GM23338 (cell line): ENCODE results near the gene PAK1. TPM values are rescaled to one million over a fixed set of nuclear protein-coding genes. Genes with fewer than 3 reads are reported as not detected.

Experiments
- ATAC-seq: fragments of 200-7000 bp; cut with Tn5 transposase; 3 replicates; pipeline ENCODE4 v1.9.1; 2020
- DNase-seq: peaks from one replicate; pipeline ENCODE4 v3.0.0-alpha.2; 2015; ENCODE audit warnings: low spot score
- H2AFZ ChIP-seq: fragments of 200-600 bp; sonication (generic); 2 replicates; pipeline ENCODE4 v1.8.0; 2016; ENCODE audit warnings: antibody characterized with exemption, mild to moderate bottlenecking, moderate library complexity
- H3F3A ChIP-seq: fragments of 200-600 bp; sonication (generic); replicated peaks from 2 replicates; pipeline ENCODE4 v1.8.0; 2017; ENCODE audit warnings: antibody characterized with exemption, mixed run types, low read depth
- H3K27ac ChIP-seq: fragments of 200-600 bp; sonication (generic); 2 replicates; pipeline ENCODE4 v1.6.1; 2016; ENCODE audit warnings: low read depth
- H3K27me3 ChIP-seq: fragments of 200-600 bp; sonication (generic); 2 replicates; pipeline ENCODE4 v1.8.0; 2016; ENCODE audit warnings: mild to moderate bottlenecking, mixed run types, moderate library complexity; ENCODE audit not compliant: insufficient read depth
- H3K36me3 ChIP-seq: fragments of 200-600 bp; sonication (generic); 2 replicates; pipeline ENCODE4 v1.8.0; 2016; ENCODE audit warnings: mild to moderate bottlenecking; ENCODE audit not compliant: insufficient read depth
- H3K4me1 ChIP-seq: fragments of 200-600 bp; sonication (generic); 2 replicates; pipeline ENCODE4 v1.8.0; 2016; ENCODE audit warnings: mild to moderate bottlenecking, moderate library complexity; ENCODE audit not compliant: insufficient read depth
- H3K4me2 ChIP-seq: fragments of 200-600 bp; sonication (generic); 2 replicates; pipeline ENCODE4 v1.7.1; 2017; ENCODE audit warnings: mixed run types
- H3K4me3 ChIP-seq: fragments of 200-600 bp; sonication (generic); 2 replicates; pipeline ENCODE4 v1.6.1; 2016; ENCODE audit warnings: mixed run types
- H3K79me2 ChIP-seq: fragments of 200-600 bp; sonication (generic); replicated peaks from 2 replicates; pipeline ENCODE4 v1.8.0; 2017; ENCODE audit warnings: mild to moderate bottlenecking; ENCODE audit not compliant: insufficient read depth
- H3K9me2 ChIP-seq: fragments of 200-600 bp; sonication (generic); 2 replicates; pipeline ENCODE4 v1.8.0; 2017; ENCODE audit not compliant: insufficient read depth
- H4K20me1 ChIP-seq: fragments of 200-600 bp; sonication (generic); replicated peaks from 2 replicates; pipeline ENCODE4 v1.8.0; 2017; ENCODE audit warnings: mild to moderate bottlenecking; ENCODE audit not compliant: insufficient read depth
- H3K27ac Mint-ChIP-seq: 2 replicates; pipeline ENCODE4 v1.8.0; 2020; ENCODE audit warnings: inconsistent platforms, mild to moderate bottlenecking, moderate library complexity, mixed read lengths
- H3K27me3 Mint-ChIP-seq: 3 replicates; pipeline ENCODE4 v1.8.0; 2022; ENCODE audit warnings: low read depth, mild to moderate bottlenecking, moderate library complexity, mixed read lengths, inconsistent platforms; ENCODE audit not compliant: insufficient read depth, poor library complexity
- H3K36me3 Mint-ChIP-seq: 3 replicates; pipeline ENCODE4 v1.8.0; 2021; ENCODE audit warnings: low read depth, mild to moderate bottlenecking, inconsistent platforms, moderate library complexity, mixed read lengths
- H3K4me1 Mint-ChIP-seq: 3 replicates; pipeline ENCODE4 v1.8.0; 2020; ENCODE audit warnings: mild to moderate bottlenecking, inconsistent platforms, mixed read lengths
- H3K4me3 Mint-ChIP-seq: 3 replicates; pipeline ENCODE4 v1.8.0; 2021; ENCODE audit warnings: moderate library complexity, mild to moderate bottlenecking, inconsistent platforms, mixed read lengths
- H3K9me3 Mint-ChIP-seq: 3 replicates; pipeline ENCODE4 v1.8.0; 2020; ENCODE audit warnings: moderate library complexity, mild to moderate bottlenecking, inconsistent platforms, mixed read lengths
- JUNB ChIP-seq: IDR thresholded peaks from one replicate; pipeline ENCODE4 v1.6.1; 2016; ENCODE audit warnings: antibody characterized with exemption; ENCODE audit not compliant: unreplicated experiment
- POLR2AphosphoS5 ChIP-seq: IDR thresholded peaks from 2 replicates; pipeline ENCODE4 v1.6.1; 2016; ENCODE audit warnings: antibody characterized with exemption, low read depth
- ZNF114 ChIP-seq: fragments of 250-450 bp; sonication (Bioruptor Pico); IDR thresholded peaks from 2 replicates; pipeline ENCODE4 v1.5.0; 2020; ENCODE audit warnings: mild to moderate bottlenecking, moderate library complexity
- ZNF331 ChIP-seq: fragments of 250-450 bp; sonication (Bioruptor Pico); IDR thresholded peaks from 2 replicates; pipeline ENCODE4 v1.5.0; 2020; ENCODE audit warnings: low read depth, mild to moderate bottlenecking, moderate library complexity
- polyA plus RNA-seq: library from polyadenylated mRNA; unstranded; fragments of >200 nt; fragmentation: Nextera tagmentation; extraction: Ambion mirVana; gene quantifications from 2 replicates; pipeline ENCODE4 v1.2.1, GENCODE V29; 2016
- total RNA-seq: library from RNA; depleted of rRNA; stranded (reverse); fragments of >200 nt; shearing (Covaris generic); gene quantifications from 2 replicates; pipeline ENCODE4 v1.2.3, GENCODE V29; 2014
- TF ChIP-seq, protein P1 (sequence below): fragments of 250-450 bp; sonication (Bioruptor Pico); IDR thresholded peaks from 2 replicates; pipeline ENCODE4 v1.5.0; 2020; ENCODE audit warnings: mild to moderate bottlenecking, moderate library complexity
- TF ChIP-seq, protein P2 (sequence below): IDR thresholded peaks from 2 replicates; pipeline ENCODE4 v1.6.1; 2016; ENCODE audit warnings: antibody characterized with exemption
- TF ChIP-seq, protein P3 (sequence below), 2 experiments: fragments of 200-600 bp in 1 of 2; sonication (generic) in 1 of 2; conservative IDR thresholded peaks; 2 replicates each; pipeline versions ENCODE4 v1.5.1 to v1.6.1; 2016 to 2017; ENCODE audit warnings: antibody characterized with exemption in 2 of 2, low read depth in 2 of 2, mild to moderate bottlenecking in 2 of 2, moderate library complexity in 1 of 2

The PAK1 gene
- total and polyA plus RNA-seq, 2 experiments from 2014 or later, result 102 to 175 TPM

DNA sequence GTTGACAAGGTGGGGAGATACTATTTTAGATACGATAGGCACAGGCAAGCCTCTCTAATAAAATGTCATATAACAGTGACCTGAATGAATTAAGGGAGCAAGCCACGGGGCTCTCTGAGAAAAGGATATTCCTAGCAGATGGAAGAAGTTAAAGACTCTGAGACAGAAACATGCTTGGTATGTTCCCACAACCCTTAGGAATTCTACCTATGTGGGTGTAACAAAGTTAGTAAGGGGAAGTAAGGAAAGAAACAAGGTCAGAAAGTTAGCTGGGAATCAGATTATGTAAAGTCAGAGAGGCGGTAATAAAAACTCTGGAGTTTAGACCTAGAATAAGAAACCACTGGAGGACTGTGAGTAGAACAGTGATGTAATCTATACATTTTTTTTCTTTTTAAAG is 112.7 kb downstream of the PAK1 start (continued):
- TF ChIP-seq, protein P1, sequence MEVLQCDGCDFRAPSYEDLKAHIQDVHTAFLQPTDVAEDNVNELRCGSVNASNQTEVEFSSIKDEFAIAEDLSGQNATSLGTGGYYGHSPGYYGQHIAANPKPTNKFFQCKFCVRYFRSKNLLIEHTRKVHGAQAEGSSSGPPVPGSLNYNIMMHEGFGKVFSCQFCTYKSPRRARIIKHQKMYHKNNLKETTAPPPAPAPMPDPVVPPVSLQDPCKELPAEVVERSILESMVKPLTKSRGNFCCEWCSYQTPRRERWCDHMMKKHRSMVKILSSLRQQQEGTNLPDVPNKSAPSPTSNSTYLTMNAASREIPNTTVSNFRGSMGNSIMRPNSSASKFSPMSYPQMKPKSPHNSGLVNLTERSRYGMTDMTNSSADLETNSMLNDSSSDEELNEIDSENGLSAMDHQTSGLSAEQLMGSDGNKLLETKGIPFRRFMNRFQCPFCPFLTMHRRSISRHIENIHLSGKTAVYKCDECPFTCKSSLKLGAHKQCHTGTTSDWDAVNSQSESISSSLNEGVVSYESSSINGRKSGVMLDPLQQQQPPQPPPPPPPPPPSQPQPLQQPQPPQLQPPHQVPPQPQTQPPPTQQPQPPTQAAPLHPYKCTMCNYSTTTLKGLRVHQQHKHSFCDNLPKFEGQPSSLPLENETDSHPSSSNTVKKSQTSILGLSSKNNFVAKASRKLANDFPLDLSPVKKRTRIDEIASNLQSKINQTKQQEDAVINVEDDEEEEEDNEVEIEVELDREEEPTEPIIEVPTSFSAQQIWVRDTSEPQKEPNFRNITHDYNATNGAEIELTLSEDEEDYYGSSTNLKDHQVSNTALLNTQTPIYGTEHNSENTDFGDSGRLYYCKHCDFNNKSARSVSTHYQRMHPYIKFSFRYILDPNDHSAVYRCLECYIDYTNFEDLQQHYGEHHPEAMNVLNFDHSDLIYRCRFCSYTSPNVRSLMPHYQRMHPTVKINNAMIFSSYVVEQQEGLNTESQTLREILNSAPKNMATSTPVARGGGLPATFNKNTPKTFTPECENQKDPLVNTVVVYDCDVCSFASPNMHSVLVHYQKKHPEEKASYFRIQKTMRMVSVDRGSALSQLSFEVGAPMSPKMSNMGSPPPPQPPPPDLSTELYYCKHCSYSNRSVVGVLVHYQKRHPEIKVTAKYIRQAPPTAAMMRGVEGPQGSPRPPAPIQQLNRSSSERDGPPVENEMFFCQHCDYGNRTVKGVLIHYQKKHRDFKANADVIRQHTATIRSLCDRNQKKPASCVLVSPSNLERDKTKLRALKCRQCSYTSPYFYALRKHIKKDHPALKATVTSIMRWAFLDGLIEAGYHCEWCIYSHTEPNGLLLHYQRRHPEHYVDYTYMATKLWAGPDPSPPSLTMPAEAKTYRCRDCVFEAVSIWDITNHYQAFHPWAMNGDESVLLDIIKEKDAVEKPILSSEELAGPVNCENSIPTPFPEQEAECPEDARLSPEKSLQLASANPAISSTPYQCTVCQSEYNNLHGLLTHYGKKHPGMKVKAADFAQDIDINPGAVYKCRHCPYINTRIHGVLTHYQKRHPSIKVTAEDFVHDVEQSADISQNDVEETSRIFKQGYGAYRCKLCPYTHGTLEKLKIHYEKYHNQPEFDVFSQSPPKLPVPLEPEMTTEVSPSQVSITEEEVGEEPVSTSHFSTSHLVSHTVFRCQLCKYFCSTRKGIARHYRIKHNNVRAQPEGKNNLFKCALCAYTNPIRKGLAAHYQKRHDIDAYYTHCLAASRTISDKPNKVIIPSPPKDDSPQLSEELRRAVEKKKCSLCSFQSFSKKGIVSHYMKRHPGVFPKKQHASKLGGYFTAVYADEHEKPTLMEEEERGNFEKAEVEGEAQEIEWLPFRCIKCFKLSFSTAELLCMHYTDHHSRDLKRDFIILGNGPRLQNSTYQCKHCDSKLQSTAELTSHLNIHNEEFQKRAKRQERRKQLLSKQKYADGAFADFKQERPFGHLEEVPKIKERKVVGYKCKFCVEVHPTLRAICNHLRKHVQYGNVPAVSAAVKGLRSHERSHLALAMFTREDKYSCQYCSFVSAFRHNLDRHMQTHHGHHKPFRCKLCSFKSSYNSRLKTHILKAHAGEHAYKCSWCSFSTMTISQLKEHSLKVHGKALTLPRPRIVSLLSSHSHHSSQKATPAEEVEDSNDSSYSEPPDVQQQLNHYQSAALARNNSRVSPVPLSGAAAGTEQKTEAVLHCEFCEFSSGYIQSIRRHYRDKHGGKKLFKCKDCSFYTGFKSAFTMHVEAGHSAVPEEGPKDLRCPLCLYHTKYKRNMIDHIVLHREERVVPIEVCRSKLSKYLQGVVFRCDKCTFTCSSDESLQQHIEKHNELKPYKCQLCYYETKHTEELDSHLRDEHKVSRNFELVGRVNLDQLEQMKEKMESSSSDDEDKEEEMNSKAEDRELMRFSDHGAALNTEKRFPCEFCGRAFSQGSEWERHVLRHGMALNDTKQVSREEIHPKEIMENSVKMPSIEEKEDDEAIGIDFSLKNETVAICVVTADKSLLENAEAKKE (CRISPR knock-in tag), result no peak

DNA sequence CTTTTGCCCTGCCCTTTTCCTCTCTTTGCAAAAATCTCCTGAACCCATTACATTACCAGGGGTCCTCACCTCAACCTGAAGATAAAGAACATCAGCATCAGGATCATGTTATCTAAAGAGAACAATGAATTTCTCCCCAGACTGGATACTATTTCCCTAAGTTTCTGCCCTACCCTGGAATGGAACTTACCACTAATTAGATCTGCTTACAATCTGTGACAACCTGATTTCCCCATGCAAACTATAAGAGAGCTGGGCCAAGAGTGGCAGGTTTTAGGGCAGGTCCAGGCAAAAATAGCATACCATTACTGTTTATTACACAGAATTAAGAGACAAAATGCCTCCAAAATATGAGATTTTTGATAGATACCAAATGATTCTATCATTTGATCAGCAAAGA is 114.4 kb downstream of the PAK1 start:
- H3K4me2 ChIP-seq, result no peak overlapping the region
- no peaks in the 10 kb centered on the region for H4K20me1 ChIP-seq
- H3K9me2 ChIP-seq, result peaks cover 3% of the 10 kb centered on the region; the same call in 1 of the 2 replicates
- H3K4me3 Mint-ChIP-seq, result no peak overlapping the region
- H3K36me3 Mint-ChIP-seq, result peaks cover 61% of the 10 kb centered on the region
- peaks cover 4% of the 10 kb centered on the region; the same call in 2 of the 3 replicates for H3K4me1 Mint-ChIP-seq
- no peaks in the 10 kb centered on the region for H3K27me3 ChIP-seq
- H3K4me3 ChIP-seq, result no peak overlapping the region
- no peak overlapping the region for H2AFZ ChIP-seq
- no peaks in the 10 kb centered on the region; the same call in 1 of the 2 replicates for H3K79me2 ChIP-seq
- H3F3A ChIP-seq, result no peaks in the 10 kb centered on the region
- DNase-seq, result no peak
- ATAC-seq, result no peak
- H3K9me3 Mint-ChIP-seq, result peaks cover 14% of the 10 kb centered on the region; the same call in 2 of the 3 replicates
- H3K27me3 Mint-ChIP-seq, result no peaks in the 10 kb centered on the region
- H3K36me3 ChIP-seq, result peaks cover 33% of the 10 kb centered on the region
- H3K27ac ChIP-seq, result no peak overlapping the region
- no peaks in the 10 kb centered on the region for H3K4me1 ChIP-seq
- no peak overlapping the region for H3K27ac Mint-ChIP-seq
- TF ChIP-seq, protein P2, sequence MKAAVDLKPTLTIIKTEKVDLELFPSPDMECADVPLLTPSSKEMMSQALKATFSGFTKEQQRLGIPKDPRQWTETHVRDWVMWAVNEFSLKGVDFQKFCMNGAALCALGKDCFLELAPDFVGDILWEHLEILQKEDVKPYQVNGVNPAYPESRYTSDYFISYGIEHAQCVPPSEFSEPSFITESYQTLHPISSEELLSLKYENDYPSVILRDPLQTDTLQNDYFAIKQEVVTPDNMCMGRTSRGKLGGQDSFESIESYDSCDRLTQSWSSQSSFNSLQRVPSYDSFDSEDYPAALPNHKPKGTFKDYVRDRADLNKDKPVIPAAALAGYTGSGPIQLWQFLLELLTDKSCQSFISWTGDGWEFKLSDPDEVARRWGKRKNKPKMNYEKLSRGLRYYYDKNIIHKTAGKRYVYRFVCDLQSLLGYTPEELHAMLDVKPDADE, result no peak
- TF ChIP-seq ZNF331 (CRISPR knock-in tag) (no peak), ZNF114 (no peak), JUNB (no peak), POLR2AphosphoS5 (no peak)
- TF ChIP-seq, protein P3, sequence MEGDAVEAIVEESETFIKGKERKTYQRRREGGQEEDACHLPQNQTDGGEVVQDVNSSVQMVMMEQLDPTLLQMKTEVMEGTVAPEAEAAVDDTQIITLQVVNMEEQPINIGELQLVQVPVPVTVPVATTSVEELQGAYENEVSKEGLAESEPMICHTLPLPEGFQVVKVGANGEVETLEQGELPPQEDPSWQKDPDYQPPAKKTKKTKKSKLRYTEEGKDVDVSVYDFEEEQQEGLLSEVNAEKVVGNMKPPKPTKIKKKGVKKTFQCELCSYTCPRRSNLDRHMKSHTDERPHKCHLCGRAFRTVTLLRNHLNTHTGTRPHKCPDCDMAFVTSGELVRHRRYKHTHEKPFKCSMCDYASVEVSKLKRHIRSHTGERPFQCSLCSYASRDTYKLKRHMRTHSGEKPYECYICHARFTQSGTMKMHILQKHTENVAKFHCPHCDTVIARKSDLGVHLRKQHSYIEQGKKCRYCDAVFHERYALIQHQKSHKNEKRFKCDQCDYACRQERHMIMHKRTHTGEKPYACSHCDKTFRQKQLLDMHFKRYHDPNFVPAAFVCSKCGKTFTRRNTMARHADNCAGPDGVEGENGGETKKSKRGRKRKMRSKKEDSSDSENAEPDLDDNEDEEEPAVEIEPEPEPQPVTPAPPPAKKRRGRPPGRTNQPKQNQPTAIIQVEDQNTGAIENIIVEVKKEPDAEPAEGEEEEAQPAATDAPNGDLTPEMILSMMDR (conservative IDR thresholded peaks at IDR 0.05; ENCODE audit: low read depth in 2 of 2), result no peak
- TF ChIP-seq, protein P1 (CRISPR knock-in tag), result no peak
